ENCODE measurements around the gene ARHGEF7.

ARHGEF7 gene

DNA sequence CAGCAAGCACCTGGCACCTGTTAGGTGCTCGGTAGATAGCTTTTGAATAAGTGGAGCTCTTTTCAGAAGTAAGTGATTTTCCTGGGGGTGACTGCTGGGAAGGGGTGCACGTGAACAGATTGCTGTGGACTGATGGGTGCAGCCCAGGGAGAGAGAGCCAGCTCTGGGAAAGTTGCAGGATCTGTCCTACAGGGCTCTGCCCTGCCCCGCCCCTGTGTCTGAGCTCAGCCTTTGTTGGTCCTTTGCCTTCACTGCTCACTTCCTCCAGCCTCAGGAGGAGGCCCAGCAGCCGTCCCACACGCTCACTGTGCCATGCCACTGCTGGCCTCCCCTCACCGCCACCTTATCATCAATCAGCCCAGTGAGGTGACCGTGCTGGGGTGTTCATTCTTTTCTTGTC is 171.6 kb downstream of the ARHGEF7 start:
- no peak for DNase-seq (ENCODE audit: low read depth, low spot score)
- H3K27ac ChIP-seq: no peak overlapping the region

DNA sequence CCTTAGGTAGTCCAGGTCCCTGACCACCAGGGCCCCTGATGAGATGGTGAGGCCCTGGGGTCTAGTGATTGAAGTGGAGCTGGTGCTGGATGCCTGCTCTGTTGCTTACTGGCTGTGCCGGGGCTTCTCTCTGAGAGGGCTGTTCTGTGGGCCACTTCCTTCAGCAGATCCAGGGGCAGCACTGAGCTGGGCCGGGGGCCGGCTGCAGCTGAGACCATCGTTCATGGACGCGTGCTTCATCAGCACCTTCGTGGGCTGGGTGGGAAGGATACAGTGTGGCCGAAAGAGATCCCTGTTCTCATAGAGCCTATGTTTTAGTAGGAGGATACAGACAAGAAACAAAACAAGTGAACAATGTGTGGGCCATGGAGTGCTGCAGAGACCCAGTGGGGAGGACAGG is 172.1 kb downstream of the ARHGEF7 start:
- DNase-seq (ENCODE audit: low read depth, low spot score): no peak
- no peak overlapping the region for H3K27ac ChIP-seq

DNA sequence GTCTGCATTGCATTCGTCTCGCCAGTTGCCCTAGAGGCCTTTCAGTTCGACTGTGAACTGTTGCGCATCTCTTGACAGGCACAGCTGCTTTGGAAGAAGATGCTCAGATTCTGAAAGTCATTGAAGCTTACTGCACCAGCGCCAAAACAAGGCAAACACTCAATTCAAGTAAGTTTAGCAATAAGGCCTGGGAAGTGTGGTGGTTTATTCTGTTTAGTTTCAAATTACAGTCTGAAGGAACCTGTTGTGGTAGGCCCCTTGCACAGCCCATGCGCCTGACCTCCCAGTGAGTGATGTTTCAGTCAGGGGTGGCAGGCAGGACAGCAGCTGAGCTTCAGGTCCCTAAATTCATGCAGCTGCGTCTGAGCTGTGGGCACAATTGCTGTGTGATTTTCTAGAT is 173.2 kb downstream of the ARHGEF7 start:
- no peak overlapping the region for H3K27ac ChIP-seq
- DNase-seq (ENCODE audit: low read depth, low spot score): no peak

DNA sequence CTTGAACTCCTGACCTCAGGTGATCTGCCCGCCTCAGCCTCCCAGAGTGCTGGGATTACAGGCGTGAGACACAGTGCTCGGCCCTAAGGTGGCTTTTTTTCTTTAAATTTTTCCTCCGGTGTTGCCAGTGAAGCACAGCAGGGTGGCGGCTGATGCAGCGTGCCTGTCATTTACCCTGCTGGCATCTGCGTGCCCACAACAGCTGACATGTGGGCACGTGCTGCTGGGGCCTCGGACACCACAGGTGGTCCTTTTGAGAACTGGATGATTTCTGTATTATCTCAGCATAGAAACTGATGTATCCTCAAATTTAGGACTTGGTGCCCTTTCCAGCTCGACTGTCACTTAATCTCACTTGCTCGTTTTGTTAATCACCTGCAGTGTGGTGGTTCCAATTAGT is 174.1 kb downstream of the ARHGEF7 start:
- DNase-seq (ENCODE audit: low read depth, low spot score): no peak
- H3K27ac ChIP-seq: no peak overlapping the region

DNA sequence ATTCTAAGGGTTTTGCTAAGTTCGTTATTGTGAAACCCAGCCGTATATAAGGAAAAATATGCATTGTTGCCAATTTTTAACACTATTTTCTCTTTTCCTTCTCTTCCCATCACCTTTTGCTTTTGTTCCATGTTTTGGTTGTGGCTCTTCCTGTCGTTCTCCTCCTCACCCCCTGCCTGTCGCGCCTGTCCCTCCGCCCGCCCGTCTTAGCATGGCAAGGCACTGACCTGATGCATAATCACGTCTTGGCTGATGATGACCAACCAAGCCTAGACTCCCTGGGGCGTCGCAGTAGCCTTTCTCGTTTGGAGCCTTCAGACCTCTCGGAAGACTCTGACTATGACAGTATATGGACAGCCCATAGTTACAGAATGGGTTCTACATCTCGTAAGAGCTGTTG is 176.8 kb downstream of the ARHGEF7 start:
- H3K27ac ChIP-seq: no peak overlapping the region
- no peak for DNase-seq (ENCODE audit: low read depth, low spot score)

DNA sequence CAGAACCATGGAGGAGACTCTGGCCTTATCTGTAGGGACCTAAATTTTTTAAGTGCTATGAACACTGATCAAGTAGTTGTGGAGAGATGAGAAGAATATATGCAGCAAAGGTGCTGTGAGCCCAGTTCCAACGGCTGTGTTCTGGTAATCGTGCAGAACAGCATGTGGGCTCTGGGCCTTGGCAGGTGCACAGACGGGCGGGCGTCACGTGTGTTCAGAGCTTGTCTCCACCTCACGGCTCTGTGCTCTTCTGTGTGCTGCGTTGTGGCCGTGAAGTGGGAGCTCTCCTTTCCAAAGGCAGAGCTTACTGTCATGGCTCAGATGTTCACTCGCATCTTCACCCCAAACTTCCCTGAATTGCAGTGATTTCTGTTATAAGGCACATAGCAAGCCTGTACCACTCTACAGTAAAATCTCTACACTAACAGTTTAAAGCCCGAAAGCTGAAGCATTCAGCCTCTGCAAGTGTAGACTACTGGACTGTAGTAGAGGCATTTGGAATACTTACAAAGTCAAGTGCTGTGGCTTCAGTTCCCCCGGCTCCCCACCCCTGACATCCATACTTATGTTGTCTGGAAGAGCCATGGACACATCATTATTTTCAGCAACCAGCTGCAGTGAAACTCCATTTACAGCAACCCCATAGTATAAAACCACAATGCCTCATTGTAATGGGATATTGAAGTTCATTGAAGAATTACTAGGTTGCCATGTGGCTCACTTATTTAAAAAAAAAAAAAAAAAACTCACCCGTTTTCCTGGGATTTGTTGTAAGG is 177.8 kb downstream of the ARHGEF7 start:
- DNase-seq (ENCODE audit: low read depth, low spot score): no peak
- H3K27ac ChIP-seq: no peak overlapping the region

DNA sequence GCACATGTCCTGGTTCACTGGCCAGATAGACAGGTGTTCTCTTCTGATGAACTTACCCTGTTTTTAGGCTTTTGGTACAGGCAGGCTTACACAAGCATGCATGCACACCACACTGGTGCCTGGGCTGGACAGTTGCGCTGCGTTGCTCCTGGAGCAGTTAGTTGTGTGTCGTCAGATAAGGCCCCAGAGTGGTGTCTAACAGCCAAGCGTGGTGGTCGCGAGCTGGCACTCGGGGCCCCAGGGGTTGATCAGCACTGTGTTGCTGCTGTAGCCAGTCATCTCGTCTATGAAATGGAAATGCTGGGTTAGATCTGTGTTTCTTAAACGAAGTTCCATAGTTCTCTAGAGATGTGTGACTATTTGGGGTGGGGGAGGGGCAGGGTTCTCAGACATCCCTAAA is 180.8 kb downstream of the ARHGEF7 start:
- H3K27ac ChIP-seq: no peak overlapping the region
- DNase-seq (ENCODE audit: low read depth, low spot score): no peak

DNA sequence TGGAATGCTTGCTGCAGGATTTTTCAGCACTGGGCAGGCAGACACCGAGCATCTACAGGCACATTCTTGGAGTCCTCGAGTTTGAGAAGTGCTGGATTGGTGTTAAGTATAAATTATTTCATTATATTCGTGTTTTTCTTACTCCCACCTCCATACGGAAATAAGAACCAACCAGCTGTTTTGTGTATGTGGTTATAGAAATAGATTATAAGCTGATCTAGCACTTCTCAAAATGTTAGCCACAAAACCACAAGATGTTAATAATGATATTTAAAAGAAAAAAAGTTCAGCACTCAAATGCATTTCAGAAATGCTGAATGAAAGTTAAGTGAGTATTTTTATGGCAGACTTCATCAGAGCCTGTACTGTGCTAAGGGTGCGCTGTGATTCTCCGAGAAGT is 181.3 kb downstream of the ARHGEF7 start:
- DNase-seq (ENCODE audit: low read depth, low spot score): no peak

DNA sequence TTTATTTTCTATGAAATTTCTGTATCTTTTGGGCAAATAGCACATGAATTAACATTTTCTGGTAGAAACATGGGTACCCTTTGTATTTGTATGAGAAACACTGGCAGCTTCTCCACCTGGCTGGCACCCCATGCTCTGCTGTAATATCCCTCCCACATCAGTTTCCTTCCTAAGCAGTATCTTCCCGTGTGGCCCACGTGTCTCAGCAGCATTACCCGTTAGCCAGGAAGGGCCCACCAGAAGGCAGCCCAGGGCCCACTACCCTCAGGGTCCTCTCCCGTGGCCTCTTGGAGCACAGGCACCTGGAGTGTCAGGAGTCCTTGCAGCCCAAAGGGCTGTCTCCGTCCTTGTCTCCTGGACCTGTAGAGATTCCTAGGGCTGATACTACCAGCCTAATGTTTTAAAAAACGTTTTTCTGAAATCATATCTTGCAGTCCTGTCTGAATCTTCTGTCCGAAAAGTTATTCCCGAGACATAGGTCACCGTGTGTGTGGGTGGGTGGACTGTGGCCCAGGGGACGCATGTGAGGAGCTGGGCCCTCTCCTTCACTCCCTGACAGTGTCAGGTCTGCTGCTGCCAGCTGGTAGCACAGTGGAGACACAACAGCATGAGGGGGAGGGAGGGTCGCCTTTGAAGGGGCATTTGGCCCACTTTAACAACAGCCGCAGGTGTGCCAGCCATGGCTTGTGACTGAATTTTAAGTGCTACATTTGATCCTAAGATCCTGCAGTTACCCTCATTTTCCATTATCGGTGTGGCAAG is 183.3 kb downstream of the ARHGEF7 start:
- DNase-seq (ENCODE audit: low read depth, low spot score): no peak
- H3K27ac ChIP-seq: no peak overlapping the region

More for the DNA sequence above, 181.3 kb downstream of the ARHGEF7 start:
- H3K27ac ChIP-seq: no peak overlapping the region

DNA sequence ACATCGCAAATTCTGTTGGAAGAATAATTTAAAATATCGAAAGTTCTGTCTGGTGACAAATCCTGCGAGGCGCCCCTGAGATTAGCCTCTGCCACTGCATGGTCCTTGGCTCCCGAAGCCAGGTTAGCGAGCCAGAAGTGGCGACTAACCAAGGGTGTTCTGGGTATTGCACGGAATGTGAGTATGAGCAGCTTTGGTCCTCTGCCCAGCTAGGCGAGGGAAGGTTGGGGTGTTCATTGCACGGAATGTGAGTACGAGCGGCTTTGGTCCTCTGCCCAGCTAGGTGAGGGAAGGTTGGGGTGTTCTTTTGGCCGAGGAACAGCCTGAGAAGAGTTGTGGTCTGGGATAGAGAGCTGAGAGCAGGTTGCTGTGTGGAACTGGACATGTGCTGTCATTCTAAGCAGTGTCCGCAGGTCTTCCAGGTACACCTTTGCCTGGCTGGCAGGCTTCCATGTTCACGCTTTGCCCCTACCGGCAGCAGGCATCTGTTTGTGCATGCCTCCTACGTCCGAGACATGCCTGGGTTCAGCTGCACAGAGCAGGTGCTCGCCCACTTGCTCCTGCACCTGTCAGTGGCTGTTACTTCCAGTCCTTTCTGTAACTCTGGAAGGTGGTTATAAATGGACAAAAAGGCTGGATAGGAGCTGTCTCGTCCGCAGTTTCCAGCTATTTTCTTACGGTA is 187.1 kb downstream of the ARHGEF7 start:
- DNase-seq (ENCODE audit: low read depth, low spot score): no peak
- no peak overlapping the region for H3K27ac ChIP-seq

DNA sequence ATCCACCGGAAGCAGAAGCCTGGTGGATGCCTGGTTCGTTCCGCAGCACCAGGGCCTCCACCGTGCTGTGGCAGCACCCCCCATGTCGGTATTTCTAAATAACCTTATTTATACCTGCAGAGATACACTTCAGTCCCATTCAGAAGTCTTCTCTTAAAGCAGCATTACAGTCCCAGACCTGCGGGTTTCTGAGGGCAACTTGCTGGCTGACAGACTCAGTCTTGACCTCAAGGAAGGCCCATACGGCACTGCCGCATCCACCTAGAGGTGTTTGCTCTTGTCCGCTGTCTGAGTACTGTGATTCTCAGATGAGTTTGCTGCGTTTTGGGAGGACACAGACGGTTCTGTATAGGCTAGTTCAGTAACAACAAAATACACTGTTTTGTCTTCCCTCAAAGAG is 188.4 kb downstream of the ARHGEF7 start:
- no peak for DNase-seq (ENCODE audit: low read depth, low spot score)
- no peak overlapping the region for H3K27ac ChIP-seq

DNA sequence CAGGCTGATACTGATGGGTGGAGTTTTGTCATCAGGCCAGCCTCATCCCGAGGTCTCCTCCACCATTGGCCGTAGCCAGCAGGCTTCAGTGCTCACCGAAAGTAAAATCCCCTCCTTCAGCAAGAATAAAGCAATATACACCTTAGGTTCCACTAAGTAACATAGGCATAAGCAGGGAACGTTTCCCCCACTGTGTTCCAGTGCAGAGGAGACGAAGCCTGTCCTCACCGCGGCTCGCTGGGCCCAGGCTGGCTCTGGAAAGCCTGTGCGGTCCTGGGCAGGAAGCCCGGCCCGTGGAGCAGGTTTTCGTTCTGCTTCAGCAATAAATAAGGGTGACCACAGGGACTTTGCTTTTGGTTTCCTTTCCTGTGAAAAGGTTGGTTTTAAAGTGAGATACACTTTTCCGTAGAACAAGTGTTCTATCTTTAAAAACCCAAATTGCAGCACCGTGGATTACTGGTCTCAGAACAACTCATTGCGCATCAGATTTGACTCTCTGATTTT is 189.0 kb downstream of the ARHGEF7 start:
- DNase-seq (ENCODE audit: low read depth, low spot score): no peak
- H3K27ac ChIP-seq: no peak overlapping the region

DNA sequence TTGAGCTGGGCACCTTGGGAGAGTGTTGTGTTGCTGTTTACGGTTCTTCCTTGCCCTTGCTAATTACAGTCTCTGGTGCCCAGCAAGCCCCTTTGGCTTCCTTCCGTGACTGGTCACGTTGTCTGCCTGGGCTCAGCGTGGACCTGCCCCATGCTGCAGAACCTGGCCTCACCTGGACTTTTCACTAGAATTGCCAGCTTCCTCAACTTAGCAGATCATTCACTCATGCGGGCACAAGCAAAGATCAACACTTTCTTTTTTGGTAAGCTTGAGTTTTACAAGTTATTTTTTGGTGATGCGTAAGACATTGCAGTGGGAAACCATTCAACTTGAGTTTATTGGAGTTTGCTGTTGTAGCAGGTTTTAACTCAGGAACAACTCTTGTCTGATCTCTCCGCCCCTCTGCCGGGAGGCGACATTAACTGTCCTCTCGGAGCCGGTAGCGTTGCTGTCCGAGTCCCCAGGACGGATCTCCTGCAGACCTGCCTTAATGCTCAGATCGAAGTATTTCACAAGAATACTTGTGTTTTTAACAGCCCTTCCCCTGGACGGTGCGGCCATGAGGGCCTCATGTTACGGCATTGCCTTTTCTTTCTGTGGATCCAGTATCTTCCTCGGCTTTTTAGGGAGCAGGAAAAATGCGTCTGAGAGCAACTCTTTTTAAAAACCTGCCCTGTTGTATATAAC is 189.6 kb downstream of the ARHGEF7 start:
- no peak overlapping the region for H3K27ac ChIP-seq
- DNase-seq (ENCODE audit: low read depth, low spot score): no peak

DNA sequence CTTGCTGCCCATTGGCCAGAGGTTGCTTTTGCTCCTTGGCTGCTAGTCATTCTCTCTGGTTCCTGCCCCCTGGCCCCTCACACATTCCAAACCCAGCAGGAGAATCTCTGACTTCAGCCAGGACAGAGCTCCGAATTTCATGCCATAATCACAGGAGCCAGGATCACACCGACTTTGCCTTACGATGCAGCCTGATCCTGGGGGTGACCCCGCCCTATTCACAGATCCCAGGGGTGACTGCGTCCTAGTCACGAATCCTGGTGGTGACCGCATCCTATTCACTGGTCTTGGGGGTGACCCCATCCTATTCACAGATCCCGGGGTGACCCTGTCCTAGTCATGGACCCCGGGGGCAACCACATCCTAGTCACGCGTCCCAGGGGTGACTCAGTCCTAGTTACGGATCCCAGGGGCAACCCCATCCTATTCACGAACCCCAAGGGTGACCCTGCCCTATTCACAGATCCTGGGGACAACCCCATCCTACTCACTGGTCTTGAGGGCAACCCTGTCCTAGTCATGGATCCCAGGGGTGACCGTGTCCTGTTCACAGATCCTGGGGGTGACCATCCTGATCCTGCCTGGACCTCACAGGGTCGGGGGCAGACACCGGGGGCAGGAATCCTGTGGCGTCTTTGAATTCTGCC is 198.0 kb downstream of the ARHGEF7 start:
- no peak for DNase-seq (ENCODE audit: low read depth, low spot score)
- no peak overlapping the region for H3K27ac ChIP-seq

DNA sequence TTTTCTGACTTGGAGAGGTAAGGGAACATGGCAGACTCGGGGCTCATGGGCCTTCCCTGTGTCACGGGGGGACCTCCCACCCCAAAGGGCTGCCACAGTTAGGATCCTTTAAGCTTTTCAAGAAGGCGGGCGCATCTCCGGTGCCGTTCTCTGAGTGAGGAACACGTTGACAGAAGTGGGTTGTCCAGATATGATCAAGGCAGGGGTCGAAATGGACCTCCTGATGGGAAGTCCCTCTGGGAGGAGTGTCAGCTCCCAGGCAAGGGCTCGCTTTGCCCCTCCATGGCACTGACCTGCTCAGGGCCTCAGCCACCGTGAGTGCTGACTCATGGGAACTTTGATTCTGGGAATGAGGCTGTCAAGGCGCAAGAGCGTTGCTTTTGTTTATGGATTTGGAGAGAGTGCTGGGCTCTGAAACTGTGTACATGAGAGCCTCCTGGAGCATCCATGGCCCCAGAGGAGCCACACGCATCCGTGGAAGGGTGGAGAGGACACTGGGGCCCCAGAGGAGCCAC is 198.9 kb downstream of the ARHGEF7 start:
- DNase-seq (ENCODE audit: low read depth, low spot score): no peak
- H3K27ac ChIP-seq: no peak overlapping the region

DNA sequence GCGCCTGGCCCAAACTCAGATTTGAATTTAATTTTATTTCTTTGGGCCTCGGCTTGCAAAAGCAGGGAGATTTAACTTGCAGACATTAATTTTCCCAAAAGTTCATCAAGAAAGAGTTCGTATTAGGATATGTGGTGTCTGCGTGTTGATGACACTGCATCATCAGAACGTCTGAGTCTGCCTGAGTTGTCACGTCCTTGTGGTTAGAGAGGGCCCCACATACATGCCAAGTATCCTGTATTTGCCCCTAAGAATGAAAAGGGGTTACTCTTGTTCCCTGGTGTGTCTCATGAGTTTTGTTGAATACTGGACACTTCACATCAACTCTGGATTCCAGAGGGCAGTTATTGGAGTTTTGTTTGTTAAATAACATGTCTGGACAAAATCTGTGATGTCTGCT is 199.7 kb downstream of the ARHGEF7 start:
- H3K27ac ChIP-seq: no peak overlapping the region
- DNase-seq (ENCODE audit: low read depth, low spot score): no peak

DNA sequence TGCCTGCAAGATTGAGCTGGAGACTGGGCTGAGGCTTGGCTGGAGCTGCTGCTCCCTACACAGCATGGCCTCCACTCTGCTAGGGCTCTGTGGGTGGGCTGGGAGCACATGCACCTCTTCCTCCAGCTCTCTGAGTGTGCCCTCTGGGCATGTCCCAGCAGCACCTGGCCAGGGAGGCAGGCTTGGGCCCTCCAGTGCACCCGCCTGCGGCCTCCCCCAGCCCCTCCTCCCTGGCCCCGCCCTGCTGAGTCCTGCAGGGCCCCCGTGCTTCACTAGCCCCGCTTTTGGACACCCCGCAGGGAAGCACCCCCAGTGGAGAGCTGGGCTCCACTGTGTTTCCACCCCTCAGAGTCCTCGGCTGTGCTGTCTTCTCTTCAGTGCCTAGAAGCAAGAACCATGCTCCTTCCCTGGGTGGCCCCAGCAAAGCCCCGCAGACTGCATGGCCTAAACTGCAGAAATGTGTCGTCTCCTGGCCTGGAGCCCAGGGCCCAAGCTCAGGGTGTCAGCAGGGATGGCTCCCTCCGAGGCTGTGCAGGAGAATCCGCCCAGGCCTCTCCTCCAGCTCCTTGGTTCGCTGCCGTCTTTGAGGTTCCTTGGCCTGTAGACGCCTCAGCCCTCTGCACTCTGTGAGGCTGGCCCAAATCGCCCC is 200.4 kb downstream of the ARHGEF7 start:
- H3K27ac ChIP-seq: no peak overlapping the region
- DNase-seq (ENCODE audit: low read depth, low spot score): no peak

DNA sequence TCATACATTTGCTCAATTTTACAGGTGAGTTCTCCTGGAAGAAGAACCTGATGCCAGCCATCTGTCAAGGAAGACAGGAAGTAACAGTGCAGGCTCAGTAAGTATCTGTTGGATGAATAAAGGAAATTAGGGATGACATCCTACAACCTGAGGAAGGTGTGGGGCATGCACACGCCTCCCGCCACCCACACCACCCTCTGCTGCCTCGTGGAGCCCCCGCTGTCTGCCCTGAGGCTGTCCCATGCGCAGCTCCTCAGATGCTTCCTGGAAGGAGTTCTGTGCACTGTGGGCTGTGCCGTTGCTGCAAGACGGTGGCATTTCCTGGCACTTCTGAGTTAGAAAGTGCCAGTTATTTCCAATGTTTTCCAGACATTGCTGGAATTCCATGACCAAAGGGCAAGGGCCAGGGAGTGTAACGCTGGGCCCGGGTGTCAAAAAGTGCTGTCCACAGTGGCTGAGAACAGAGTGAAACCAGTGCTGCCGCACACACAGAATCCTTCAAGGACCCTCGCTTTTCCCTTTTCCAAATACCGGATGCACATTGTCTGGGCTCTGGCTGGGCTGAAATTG is 201.1 kb downstream of the ARHGEF7 start:
- DNase-seq (ENCODE audit: low read depth, low spot score): no peak
- no peak overlapping the region for H3K27ac ChIP-seq

DNA sequence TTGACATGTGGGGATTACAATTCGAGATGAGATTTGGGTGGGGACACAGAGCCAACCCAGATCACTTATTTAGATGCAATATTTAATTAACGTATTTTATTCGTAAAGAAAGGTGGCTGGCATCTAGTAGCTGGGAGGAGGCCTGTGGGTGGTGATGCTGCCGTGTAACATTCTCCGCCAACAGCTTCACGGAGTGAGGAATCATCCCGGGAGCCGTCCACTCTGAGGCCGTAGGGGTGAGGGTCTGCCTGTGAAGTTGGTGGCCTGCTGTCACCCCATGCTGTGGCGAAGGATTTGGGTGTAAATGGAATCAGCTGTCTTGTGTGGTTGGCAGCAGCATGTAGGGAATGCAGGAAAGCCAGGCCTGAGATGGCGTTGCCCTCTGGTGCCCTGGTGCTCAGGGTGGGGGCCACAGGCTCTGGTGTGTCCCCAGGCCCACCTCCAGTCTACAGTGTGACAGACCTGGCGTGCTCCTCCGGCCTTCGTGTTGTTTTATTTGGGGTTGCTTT is 202.0 kb downstream of the ARHGEF7 start:
- no peak for DNase-seq (ENCODE audit: low read depth, low spot score)
- H3K27ac ChIP-seq: no peak overlapping the region
